Right atrium auricular region (tissue), 2 donors: ENCODE data around the gene KLHDC3. TPM values are rescaled to one million over a fixed set of nuclear protein-coding genes. Genes with fewer than 3 reads are reported as not detected.
"Not testable (repeated sequence)": the region's sequence is repeated elsewhere in the genome, so short reads cannot be mapped to it uniquely, and the experiment has no call there.

Experiments
- DNase-seq: peaks from one replicate; pipeline ENCODE4 v3.0.0-alpha.2; 2019; ENCODE audit warnings: low spot score
- H3K27ac ChIP-seq, 2 donors: fragments of 200-600 bp; sonication (generic); 1 replicate in 1 of 2; 2 replicates in 1 of 2; pipeline ENCODE4 v1.5.1; 2016 to 2019
- H3K27me3 ChIP-seq, 2 donors: fragments of 200-600 bp; sonication (generic); one replicate each; pipeline versions ENCODE4 v1.5.1 to v1.6.0; 2017 to 2019
- H3K36me3 ChIP-seq: fragments of 200-600 bp; sonication (generic); one replicate; pipeline ENCODE4 v1.5.1; 2016
- H3K4me1 ChIP-seq, 2 donors: fragments of 200-600 bp; sonication (generic); one replicate each; pipeline versions ENCODE4 v1.5.1 to v1.6.0; 2017 to 2019
- H3K4me3 ChIP-seq, 2 donors: fragments of 200-600 bp; sonication (generic); 1 replicate in 1 of 2; 2 replicates in 1 of 2; pipeline ENCODE4 v1.5.1; 2017 to 2019; ENCODE audit warnings: mild to moderate bottlenecking in 1 of 2, moderate library complexity in 1 of 2
- H3K9me3 ChIP-seq, 2 donors: fragments of 200-600 bp; sonication (generic); one replicate each; pipeline ENCODE4 v1.5.1; 2019
- total RNA-seq, 2 donors: library from RNA; depleted of rRNA; stranded (reverse); fragments of >200 nt; gene quantifications; one replicate each; pipeline ENCODE4 v1.1.0, GENCODE V29; 2016
- TF ChIP-seq, protein P1 (sequence below), 2 donors: fragments of 200-600 bp; sonication (generic); IDR thresholded peaks; one replicate each; pipeline ENCODE4 v1.5.1; 2019; ENCODE audit warnings: antibody characterized with exemption in 2 of 2

KLHDC3 gene
- total RNA-seq, 2 donors from 2014 or later: 122 to 153 TPM

DNA sequence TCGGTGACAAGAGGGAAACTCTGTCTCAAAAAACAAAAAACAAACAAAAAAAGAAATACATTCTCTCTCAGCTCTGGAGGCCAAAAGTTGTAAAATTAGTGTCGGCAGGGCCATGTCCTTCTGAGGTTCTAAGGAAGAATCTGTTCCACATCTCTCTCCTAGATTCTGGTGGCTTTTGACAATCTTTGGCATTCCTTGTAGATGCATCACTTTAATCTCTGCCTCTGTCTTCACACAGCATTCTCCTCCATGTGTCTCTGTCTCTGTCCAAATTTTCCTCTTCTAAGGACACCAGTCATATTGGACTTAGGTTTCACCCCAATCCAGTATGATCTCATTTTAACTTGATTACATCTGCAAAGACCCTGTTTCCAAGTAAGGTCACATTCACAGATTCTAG is 20.6 kb upstream of the KLHDC3 start:
- no peak for DNase-seq
- H3K27me3 ChIP-seq: no peaks in the 10 kb centered on the region
- H3K27ac ChIP-seq: no peak overlapping the region
- peaks cover 13% of the 10 kb centered on the region for H3K36me3 ChIP-seq
- TF ChIP-seq, protein P1, sequence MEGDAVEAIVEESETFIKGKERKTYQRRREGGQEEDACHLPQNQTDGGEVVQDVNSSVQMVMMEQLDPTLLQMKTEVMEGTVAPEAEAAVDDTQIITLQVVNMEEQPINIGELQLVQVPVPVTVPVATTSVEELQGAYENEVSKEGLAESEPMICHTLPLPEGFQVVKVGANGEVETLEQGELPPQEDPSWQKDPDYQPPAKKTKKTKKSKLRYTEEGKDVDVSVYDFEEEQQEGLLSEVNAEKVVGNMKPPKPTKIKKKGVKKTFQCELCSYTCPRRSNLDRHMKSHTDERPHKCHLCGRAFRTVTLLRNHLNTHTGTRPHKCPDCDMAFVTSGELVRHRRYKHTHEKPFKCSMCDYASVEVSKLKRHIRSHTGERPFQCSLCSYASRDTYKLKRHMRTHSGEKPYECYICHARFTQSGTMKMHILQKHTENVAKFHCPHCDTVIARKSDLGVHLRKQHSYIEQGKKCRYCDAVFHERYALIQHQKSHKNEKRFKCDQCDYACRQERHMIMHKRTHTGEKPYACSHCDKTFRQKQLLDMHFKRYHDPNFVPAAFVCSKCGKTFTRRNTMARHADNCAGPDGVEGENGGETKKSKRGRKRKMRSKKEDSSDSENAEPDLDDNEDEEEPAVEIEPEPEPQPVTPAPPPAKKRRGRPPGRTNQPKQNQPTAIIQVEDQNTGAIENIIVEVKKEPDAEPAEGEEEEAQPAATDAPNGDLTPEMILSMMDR (IDR thresholded peaks at IDR 0.05): no peak
- no peak overlapping the region for H3K4me3 ChIP-seq
- H3K4me1 ChIP-seq: peaks cover 0 to 5% of the 10 kb centered on the region in 2 donors
- no peaks in the 10 kb centered on the region for H3K9me3 ChIP-seq

DNA sequence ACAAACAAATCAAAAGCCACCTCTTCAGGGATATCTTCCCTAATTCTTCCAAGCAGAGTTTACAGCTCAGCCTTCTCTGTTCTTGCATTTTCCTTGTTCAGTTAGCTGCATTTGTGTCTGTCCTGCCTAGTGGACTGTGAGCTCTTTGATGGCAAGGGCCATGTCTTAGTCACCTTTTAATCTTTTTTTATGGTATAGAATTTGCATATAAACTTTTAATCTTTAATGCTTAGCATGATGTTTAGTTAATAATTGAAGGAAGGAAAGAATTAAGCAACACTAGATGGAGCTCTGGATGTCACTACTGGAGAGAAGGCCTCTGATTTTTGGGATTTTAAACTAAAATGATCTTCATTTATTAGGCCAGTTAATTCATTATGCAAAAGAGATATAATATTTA is 17.5 kb upstream of the KLHDC3 start:
- Histone ChIP-seq H3K9me3 (no peaks in the 10 kb centered on the region), H3K36me3 (no peaks in the 10 kb centered on the region), H3K27ac (no peak overlapping the region), H3K4me1 (no peaks in the 10 kb centered on the region), H3K4me3 (no peak overlapping the region), H3K27me3 (no peaks in the 10 kb centered on the region)
- DNase-seq: no peak
- TF ChIP-seq, protein P1 (IDR thresholded peaks at IDR 0.05): no peak

DNA sequence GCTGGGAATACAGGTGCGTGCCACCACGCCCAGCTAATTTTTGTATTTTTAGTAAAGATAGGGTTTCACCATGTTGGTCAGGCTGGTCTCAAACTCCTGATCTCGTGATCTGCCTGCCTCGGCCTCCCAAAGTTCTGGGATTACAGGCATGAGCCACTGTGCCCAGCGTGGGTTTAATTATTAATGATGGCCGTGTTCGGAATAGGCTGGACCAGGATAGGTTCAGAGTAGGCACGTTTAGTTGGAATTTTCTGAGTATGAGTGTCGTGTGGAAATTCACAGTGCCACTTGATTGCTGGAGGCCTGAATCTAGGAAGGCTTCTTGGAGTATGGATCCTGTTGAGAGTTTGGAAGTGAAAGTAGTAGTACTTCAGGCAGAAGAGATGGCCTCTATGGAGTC is 15.8 kb upstream of the KLHDC3 start:
- not testable (repeated sequence) for H3K4me3 ChIP-seq, H3K4me1 ChIP-seq, DNase-seq, H3K27ac ChIP-seq, H3K27me3 ChIP-seq, H3K9me3 ChIP-seq, H3K36me3 ChIP-seq

DNA sequence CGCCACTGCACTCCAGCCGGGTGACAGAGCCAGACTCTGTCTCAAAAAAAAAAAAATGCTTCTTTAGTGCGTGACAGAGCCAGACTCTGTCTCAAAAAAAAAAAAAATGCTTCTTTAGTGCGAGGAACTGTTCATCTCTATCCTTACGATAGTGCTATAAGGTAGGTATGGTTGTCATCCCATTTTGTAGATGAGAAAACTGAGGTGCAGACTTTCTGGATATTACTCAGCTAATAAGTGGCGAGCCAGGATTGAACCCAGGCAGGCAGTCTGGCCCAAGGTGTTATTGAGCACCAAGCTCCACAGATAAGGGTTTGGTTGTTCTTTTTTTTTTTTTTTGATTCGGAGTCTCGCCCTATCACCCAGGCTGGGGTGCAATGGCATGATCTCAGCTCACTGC is 12.2 kb upstream of the KLHDC3 start:
- TF ChIP-seq, protein P1 (IDR thresholded peaks at IDR 0.05): no peak
- DNase-seq: no peak
- no peaks in the 10 kb centered on the region for H3K4me1 ChIP-seq
- H3K4me3 ChIP-seq: no peak overlapping the region
- H3K36me3 ChIP-seq: peaks cover 16% of the 10 kb centered on the region
- H3K27me3 ChIP-seq: no peaks in the 10 kb centered on the region
- no peaks in the 10 kb centered on the region for H3K9me3 ChIP-seq
- H3K27ac ChIP-seq: no peak overlapping the region

DNA sequence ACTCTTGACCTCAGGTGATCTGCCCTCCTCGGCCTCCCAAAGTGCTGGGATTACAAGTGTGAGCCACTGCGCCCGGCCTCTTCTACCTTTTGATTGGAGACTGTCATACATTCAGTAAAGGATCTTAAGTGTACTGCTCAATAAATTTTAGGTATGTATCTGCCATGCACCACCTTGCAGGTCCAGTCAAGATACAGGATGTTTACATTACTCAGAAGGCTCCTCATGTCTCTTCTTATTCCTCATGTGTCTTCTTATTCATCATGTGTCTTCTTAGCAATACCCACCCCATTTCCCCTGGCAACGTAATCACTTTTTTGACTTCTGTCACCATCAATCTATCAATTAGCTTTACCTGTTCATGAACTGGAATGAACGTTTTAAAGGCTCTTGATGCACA is 8.2 kb upstream of the KLHDC3 start:
- TF ChIP-seq, protein P1 (IDR thresholded peaks at IDR 0.05): no peak
- Histone ChIP-seq H3K4me1 (peaks cover 0 to 4% of the 10 kb centered on the region in 2 donors), H3K9me3 (no peaks in the 10 kb centered on the region), H3K27me3 (no peaks in the 10 kb centered on the region), H3K27ac (no peak overlapping the region), H3K36me3 (peaks cover 53% of the 10 kb centered on the region), H3K4me3 (no peak overlapping the region)
- no peak for DNase-seq

DNA sequence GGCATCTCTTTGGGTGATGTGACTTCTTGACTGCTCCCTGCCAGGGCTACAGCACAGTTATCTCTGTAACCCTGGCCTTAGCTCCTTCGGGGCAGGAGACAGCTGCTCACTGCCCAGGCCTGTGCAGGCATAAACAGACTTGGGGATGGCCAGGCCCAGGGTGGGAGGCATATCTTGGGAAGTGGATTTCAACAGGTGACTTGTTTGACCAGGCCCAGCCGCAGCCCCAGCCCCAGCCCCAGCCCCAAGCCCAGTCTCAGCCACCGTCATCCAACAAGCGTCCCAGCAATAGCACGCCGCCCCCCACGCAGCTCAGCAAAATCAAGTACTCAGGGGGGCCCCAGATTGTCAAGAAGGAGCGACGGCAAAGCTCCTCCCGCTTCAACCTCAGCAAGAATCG is 7.8 kb upstream of the KLHDC3 start:
- TF ChIP-seq, protein P1 (IDR thresholded peaks at IDR 0.05): no peak
- H3K4me1 ChIP-seq: peaks cover 0 to 4% of the 10 kb centered on the region in 2 donors
- no peak for DNase-seq
- H3K9me3 ChIP-seq: no peaks in the 10 kb centered on the region
- H3K36me3 ChIP-seq: peaks cover 57% of the 10 kb centered on the region
- H3K27me3 ChIP-seq: no peaks in the 10 kb centered on the region
- H3K4me3 ChIP-seq: no peak overlapping the region
- H3K27ac ChIP-seq: no peak overlapping the region
